Measurements from ENCODE around the gene UBAC1. TPM values are rescaled to one million over a fixed set of nuclear protein-coding genes. Genes with fewer than 3 reads are reported as not detected.
"Not testable (repeated sequence)": the region's sequence is repeated elsewhere in the genome, so short reads cannot be mapped to it uniquely, and the experiment has no call there.

The UBAC1 gene
- polyA plus RNA-seq, 3 donors = 18.6 to 37.1 (median 28.4) TPM

DNA sequence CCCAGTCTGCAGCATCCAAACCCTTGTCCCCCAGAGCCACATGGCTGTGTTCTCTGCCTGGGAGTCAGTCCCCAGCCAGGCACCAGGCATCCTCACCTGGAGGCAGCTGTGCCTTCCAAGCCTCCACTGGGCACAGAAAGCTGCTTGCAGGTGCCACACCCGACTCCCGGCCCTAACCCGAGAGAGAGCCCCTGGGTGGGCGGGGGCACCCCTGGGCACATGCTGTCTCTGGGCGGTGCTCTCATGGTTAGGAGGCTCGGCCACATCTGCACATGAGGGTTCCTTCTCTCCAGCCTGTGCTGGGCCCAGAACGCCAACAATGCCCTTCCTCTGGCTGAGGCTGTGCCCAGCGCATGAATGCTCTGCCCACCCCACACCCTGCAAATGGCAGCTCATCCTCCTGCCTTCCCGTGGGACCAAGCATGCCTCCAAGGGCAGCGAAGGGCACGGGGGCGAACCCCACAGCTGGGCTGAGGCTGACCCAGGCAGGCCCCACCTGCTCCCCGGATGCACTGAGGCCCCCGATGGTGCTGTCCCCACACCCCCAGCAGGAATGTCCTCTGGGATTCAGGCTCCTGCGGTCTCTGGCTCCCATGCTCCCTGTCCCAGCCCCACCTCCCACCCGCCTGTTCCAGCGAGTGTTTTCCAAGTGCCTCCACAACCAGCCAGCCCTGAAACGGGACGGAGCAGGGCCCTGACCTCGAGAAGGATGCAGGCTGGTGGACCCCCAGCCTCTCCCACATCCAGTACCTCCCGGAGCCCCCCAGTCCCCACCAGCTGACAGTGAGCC, 31.3 kb downstream of the UBAC1 start:
- WGBS, 3 donors = 89 to 94% (median 92%) methylated on average over 21 of the region's 21 CpGs

DNA sequence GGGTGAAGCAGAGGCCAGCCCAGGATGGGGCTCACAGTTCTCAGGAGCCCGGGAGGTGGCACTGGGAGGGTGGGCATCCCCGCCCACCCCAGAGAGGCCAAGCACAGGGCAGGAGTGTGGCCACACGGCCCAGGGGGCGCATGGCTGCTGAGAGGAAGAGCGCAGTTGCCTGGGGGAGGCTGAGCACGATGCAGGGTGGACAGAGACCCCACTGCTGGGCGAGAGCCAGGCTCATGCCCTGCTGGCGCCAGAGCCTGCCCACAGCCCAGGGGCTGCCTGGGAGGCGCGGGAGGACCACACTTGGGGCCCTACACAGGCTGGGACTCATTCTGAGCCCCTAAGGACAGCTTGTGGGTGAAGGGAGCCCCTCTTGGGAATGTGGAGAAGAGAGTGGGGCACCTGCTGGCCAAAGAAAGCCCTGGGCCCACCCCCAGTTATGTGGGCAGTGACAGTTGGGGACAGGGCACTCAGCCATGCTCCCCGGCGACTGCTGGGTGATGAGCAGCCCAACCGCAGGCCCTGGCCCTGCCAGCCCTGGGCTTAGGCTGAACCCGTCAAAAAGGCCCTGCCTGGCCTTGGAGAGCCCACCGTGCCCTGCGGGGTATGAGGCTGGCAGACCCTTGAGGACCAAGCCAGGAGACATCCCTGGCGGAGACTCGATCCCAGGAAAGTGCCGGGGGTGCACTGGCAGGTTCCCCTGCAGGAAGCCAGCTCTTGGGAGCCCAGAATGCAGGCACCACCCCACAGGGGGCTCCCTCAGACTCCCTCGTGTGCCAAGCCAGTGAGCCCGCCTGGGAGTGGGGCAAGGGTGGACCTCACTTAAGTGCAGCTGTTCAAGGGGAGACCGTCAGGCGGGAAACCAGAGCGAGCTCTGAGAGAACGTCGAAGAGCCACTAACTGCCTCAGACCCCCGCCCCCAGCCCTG, 32.2 kb downstream of the UBAC1 start:
- 93 to 95% (median 93%) methylated on average over 26 to 27 of the region's 27 CpGs for WGBS, 3 donors
- no peak overlapping the region for H3K27ac ChIP-seq (ENCODE audit: low read depth, low read length)

More for the DNA sequence above, 31.3 kb downstream of the UBAC1 start:
- no peak overlapping the region for H3K27ac ChIP-seq (ENCODE audit: low read depth, low read length)

DNA sequence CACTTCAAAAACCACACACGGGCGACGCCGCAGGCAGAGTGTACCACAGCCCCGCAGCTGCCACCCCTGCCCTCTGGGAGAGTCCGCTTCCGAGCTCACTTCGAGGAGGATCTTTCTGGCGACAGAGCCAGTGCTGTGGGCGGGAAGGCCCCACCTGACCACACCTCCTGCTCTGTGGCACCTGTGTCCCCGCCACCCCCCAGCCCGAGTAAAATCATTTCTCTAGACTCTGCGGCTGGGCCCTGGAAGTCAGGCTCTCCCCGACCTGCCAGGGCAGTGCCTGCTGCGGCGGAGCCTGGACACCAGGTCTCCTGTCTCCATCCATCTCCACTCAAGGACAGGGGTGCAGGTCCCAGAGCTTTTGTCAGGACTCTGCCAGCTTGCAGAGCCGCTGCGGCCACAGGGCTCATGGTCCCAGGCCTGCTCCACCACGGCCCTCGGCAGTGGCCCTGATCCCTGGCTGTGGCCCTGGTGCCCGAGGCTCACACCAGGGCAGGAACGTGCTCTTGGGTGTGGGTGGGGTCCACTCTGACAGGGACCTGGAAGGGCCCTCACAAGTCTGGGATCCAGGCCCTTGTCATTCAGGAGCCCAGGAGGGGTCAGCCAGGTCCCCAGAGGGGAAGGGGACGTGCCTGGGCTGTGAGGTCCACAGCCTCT, 33.0 kb downstream of the UBAC1 start:
- 92 to 95% (median 92%) methylated on average over 23 of the region's 23 CpGs for WGBS, 3 donors
- H3K27ac ChIP-seq (ENCODE audit: low read depth, low read length) = no peak overlapping the region

DNA sequence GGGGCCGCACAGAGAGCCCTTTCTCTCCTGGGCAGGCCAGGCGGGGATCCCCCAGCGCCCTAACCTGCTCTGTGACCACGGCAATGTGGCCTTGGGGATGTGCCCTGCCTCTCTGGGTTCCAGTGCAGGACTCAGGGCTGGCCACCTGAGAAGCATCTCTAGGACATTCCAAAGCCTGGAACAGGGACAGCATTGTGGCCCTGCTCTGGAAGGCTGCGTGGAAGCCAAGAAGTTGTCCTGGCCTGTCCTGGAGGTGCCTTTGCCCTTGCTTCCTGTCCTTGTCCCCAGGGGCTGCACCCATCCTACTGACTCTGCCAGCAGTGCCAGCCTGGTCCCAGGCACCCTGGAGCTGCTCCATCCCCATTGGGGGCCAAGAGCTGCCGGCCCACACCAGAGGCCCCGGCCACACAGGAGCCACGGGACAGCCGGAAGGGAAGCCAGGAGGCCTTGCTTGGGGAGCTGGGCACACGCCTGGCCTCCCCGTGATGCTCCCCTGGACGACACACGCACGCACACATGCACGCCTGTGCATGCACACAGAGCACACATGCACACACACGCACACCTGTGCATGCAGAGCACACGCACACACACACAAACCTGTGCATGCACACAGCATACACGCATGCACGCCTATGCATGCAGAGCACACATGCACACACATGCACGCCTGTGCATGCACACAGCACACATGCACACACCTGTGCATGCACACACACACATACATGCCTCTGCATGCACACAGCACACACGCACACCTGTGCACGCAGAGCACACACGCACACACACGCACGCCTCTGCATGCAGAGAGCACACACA, 33.8 kb downstream of the UBAC1 start:
- no peak overlapping the region for H3K27ac ChIP-seq (ENCODE audit: low read depth, low read length)
- WGBS, 3 donors = 88 to 92% (median 91%) methylated on average over 25 of the region's 25 CpGs

DNA sequence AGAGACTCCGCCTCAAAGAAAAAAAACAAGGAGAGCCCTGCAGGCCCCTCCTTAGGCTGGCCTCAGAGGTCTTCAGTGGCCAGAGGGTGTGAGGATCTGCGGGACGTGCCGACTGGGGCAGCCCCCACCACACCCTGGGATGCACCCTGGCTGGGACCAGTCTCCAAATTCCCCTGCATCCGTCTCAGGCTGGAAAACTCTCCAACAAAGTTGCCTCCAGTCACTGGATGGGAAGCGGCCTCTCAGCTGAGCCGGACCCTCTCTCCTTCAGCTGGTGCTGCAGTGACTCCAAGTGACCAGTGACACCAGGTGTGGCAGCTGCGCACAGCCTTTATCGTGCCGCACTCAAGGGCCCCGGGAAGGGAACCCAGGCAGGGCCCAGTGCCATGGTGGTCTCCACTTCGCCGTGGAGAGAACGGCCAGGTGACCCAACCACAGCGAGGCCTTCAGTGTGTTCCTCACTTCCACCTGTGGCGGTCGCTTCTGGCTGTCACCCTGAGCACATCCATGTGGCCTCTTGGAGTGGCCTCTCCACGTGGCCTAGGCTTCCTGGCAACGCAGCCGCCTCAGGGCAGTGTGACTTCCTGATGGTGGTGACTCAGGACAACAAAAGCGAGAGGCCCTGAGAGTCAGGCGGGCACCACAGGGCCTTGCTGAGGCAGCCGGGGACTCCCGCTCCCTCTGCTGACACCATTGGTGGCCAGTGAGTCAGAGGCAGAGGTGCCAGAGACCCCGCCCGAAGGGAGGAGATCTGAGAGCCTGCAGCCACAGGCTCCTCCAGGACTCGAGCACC, 34.6 kb downstream of the UBAC1 start:
- H3K27ac ChIP-seq (ENCODE audit: low read depth, low read length) = no peak overlapping the region

DNA sequence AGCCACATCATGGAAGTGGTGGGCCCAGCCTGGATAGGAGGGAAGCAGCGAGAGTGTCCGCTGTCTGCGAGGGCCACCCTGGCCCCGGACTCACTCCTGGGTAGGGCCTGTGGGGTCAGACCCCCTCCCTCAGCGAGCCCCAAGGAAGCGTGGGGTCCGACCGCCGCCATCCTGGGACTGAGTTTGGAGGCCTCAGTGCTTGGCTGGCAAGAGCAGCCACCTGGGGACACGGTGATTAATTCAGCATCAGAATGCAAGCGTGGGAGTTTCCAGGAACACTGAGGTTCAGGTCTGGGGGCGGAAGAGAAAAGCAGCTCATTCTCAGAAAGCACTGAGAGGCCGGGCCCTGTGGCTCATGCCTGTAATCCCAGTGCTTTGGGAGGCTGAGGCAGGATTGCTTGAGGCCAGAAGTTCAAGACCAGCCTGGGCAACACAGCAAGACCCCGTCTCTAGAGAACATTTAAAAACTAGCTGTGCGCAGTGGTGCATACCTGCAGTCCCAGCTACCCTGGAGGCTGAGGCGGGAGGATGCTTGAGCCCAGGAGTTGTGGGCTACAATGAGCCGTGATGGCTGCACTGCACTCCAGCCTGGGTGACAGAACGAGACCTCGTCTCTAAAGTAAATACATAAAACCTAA, 35.6 kb downstream of the UBAC1 start:
- H3K27ac ChIP-seq (ENCODE audit: low read depth, low read length) = no peak overlapping the region
- WGBS, 3 donors = 93 to 95% (median 94%) methylated on average over 19 of the region's 19 CpGs

More for the DNA sequence above, 34.6 kb downstream of the UBAC1 start:
- WGBS, 3 donors = 58 to 91% (median 65%) methylated on average over 27 of the region's 27 CpGs

DNA sequence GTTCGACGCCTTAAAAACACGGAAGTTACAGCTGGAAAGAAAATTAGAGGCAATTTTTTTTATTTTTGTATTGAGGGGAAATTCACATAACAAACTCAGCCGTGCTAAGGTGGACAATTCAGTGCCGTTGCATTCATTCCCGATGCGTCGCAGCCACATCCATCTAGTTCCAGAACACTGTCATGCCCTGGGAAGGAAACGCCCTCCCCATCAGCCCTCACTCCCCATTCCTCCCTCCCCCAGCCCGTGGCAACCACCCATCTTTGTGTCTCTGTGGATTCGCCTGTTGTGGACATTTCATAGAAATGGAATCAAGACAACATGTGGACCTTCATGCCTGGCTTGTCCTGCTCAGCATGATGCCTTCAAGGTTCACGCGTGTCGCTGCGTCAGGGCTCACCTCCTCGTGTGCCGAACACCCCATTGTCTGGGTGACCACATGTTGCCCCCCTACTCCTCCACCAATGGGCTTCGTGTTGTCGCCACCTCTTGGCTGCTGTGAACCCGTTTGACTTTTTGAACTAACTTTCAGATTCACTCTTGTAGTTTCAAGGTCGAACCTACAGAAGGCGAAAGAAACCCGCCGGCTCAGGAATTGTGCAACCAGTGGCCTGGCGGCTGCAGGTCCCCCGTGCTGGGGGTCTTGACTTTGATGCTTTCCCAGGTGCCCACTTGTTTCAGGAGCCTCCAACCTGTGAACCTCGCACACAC, 36.4 kb downstream of the UBAC1 start:
- 81 to 89% (median 83%) methylated on average over 27 of the region's 27 CpGs for WGBS, 3 donors
- H3K27ac ChIP-seq (ENCODE audit: low read depth, low read length) = no peak overlapping the region

DNA sequence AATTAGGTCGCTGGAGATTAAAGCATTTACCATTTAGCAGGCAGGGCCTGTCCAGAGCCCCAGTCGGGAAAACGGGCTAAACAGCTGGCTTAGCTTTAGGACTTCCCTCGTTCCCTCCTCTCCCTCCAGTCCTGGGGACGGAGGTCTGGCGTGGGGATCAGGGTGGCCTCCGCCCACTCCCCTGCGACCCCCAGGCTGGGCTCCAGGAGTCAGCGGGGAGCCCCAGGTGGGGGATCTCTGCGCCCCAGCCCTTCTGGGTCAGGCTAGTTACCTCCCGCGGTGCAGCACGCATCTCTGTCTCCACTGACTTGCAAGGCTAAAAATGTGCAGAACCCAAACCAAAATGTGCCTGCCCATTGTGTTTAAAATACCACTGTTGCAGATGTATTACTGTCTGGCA, 37.7 kb downstream of the UBAC1 start:
- no peak overlapping the region for H3K27ac ChIP-seq (ENCODE audit: low read depth, low read length)
- WGBS, 3 donors = 91 to 97% (median 95%) methylated on average over 13 of the region's 13 CpGs

DNA sequence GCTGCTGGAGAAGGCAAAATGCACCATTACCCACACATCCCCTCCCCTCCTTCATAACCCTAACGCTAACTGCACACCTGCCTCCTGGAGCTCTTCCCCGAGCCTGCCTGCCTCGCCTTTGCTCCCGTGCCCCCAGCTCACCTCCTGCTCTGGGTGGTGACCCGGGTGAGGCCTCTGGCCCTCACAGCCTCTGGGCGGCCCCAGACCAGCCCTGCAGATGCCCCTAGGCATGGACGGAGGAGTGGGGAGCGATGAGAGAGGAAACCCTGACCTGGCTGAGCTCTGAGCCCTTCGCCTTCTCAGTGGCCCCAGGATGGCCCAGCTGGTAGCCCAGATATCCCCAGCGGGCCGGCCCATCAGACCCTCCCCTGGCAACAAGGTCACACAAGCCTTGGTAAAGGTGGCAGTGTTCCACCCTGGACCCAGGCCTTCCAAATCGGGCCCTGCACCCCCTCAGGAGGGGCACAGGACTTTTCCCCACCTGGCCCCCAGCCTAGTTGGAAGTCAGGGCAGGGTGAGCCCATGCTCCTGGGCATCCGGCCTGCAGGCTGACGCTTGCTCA, 39.3 kb downstream of the UBAC1 start:
- H3K27ac ChIP-seq (ENCODE audit: low read depth, low read length) = no peak overlapping the region
- WGBS, 3 donors = 77 to 90% (median 87%) methylated on average over 14 of the region's 14 CpGs

DNA sequence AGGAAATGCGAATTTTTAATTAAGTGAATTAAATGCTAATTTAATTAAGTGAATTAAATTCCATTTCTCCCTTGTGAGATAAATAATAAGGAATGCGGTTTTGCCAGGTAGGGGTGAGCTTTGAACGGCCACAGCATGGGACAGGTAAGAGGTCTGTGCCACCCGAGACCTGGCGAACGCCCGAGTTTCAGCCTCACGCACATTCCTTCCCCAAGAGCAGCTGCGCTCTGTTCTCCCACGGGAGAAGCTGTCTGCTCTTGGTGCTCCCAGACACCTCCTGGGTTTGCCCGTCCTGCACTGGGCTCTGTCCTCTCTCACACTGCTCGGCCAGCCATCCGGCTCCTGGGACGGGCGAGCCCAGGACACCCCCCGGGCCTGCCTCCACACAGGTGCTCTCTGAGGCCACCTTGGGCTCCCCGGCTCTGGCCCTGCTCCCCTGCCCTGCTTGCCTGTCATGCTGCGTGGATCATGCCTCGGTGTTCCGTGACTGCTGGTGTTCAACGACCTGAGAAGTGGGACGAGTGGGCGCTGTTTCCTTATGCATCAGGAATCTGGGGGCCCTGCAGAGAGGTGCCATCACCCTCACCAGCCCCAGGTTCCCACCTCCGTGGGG, 40.1 kb downstream of the UBAC1 start:
- 71 to 88% (median 85%) methylated on average over 24 of the region's 24 CpGs for WGBS, 3 donors
- no peak overlapping the region for H3K27ac ChIP-seq (ENCODE audit: low read depth, low read length)

DNA sequence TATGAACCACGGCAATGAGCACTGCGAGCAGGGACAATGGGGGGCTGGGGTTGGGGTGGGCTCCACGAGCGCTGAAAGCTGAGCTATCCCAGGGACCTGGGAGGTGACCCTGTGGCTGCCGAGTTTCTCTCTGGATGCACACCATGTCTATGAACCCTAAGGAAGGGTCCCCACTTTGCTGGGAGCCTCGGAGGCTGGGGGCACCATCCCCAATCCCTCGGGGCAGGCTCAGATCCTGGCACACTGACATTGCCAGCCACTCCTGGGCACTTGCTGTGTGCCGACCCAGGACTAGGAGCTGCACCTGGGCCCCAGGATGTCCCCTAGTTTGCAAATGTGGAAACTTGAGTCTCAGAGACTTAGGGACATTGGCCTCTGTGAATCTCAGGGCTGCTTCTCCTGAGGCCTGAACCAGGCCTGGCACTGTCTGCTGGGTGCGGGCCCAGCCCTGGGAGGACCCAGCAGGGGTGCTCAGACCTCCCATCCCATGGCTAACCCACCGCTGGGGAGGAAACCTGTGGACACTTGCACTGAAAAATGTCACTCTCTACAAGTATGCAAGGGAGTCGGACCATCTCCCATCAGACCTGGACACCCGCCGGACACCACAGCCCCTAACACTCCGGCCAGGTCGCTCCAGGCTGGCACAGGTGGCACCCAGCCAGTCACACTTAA, 40.8 kb downstream of the UBAC1 start:
- H3K27ac ChIP-seq (ENCODE audit: low read depth, low read length) = no peak overlapping the region
- 88 to 92% (median 89%) methylated on average over 15 of the region's 15 CpGs for WGBS, 3 donors

DNA sequence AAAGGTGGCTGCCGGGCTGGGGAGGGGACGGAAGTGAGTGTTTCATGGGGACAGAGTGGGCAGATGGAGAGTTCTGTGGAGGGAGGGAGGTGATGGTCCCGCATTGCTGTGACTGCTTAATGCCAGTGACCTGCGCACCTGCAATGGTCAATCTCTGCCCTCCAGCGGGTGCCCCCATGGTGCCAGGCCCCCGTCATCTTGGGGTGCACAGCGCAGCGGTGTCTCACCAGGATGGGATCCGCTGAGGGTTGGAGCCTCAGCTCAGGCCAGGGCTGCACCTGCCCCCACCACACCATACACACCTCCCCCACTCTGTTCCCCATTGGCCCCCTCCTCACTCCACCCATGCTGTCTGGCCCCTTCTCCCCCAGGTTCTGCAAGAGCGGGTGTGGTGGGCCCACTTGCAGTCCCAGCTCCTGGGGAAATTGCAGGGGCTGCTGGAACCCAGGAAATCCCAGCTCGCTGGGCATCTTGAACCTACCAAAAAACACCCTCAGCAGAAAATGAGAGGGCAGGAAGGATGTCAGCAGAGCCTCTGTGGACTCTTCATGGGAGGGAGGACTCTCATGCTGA, 41.8 kb downstream of the UBAC1 start:
- WGBS, 3 donors = 97% methylated on average over 10 to 11 of the region's 11 CpGs
- H3K27ac ChIP-seq (ENCODE audit: low read depth, low read length) = no peak overlapping the region

DNA sequence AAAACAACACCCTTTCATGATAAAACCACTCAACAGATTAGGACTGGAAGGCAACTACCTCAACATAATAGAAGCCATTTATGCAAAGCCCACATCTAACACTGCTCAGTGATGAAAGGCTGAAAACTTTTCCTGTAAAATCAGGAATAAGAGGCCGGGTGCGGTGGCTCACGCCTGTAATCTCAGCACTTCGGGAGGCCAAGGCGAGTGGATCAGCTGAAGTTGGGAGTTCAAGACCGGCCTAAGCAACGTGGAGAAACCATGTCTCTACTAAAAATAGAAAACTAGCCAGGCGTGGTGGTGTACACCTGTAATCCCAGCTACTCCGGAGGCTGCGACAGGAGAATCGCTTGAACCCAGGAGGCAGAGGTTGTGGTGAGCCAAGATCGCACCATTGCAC, 44.9 kb downstream of the UBAC1 start:
- H3K27ac ChIP-seq (ENCODE audit: low read depth, low read length) = not testable (repeated sequence)
- WGBS, 3 donors = 92 to 98% (median 95%) methylated on average over 12 of the region's 12 CpGs

DNA sequence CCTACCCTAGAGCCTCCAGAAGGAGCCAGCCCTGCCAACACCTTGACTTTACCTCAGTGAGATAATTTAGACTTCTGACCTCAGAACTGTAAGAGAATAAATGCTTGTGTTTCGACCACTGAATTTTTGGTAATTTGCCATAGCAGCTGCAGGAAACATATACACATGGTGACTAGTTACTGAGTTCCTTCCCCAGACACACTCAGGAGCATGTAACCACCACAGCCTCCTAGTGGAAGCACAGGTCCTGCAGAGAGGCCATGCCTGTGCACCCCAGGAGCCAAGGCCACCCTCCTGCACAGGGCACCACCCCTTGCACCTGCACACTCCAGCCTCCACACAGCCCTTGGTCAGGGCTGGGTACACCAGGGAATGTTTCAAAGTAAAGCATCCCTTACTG, 46.3 kb downstream of the UBAC1 start:
- H3K27ac ChIP-seq (ENCODE audit: low read depth, low read length) = no peak overlapping the region
- 86 to 100% (median 98%) methylated on average over 1 of the region's 1 CpG for WGBS, 3 donors

DNA sequence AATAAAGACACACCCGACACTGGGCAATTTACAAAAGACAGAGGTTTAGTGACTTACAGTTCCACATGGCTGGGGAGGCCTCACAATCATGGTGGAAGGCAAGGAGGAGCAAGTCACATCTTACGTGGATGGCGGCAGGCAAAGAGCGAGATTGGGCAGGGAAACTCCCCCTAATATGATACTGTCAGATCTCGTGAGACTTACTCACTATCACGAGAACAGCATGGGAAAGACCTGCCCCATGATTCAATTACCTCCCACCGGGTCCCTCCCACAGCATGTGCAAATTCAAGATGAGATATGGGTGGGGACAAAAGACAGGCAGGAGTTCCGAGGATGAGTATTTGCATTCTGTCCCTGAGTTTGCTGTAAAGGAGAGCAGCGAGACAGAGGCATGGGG, 49.9 kb downstream of the UBAC1 start:
- WGBS, 3 donors = 92 to 99% (median 98%) methylated on average over 9 of the region's 9 CpGs
- H3K27ac ChIP-seq (ENCODE audit: low read depth, low read length) = not testable (repeated sequence)
